Fibroblast of lung (primary cell): Measurements from ENCODE around the gene ST6GALNAC3. TPM values are rescaled to one million over a fixed set of nuclear protein-coding genes. Genes with fewer than 3 reads are reported as not detected.

Experiments used
- DNase-seq, 2 donors: peaks; one replicate each; pipeline versions ENCODE4 v3.0.0 to v3.0.0-alpha.2; 2010; ENCODE audit warnings: low read depth in 2 of 2
- H2AFZ ChIP-seq: 2 replicates; pipeline ENCODE4 v1.5.1; 2012; ENCODE audit warnings: low read length, control low read depth, inconsistent platforms
- H3K27ac ChIP-seq: 2 replicates; pipeline ENCODE4 v1.5.1; 2011; ENCODE audit warnings: low read length, control low read depth; ENCODE audit not compliant: insufficient read depth
- H3K27me3 ChIP-seq: 2 replicates; pipeline ENCODE4 v1.5.1; 2011; ENCODE audit warnings: mild to moderate bottlenecking, low read length; ENCODE audit not compliant: control insufficient read depth, insufficient read depth
- H3K36me3 ChIP-seq: 2 replicates; pipeline ENCODE4 v1.5.1; 2011; ENCODE audit warnings: low read length; ENCODE audit not compliant: control insufficient read depth, insufficient read depth
- H3K4me1 ChIP-seq: 2 replicates; pipeline ENCODE4 v1.5.1; 2011; ENCODE audit warnings: low read length; ENCODE audit not compliant: control insufficient read depth, insufficient read depth; ENCODE audit errors: extremely low read depth
- H3K4me2 ChIP-seq: 2 replicates; pipeline ENCODE4 v1.5.1; 2011; ENCODE audit warnings: low read length, control low read depth; ENCODE audit not compliant: insufficient read depth; ENCODE audit errors: extremely low read depth
- H3K4me3 ChIP-seq, 4 experiments: fragments of 200-600 bp in 1 of 4; sonication (generic) in 1 of 4; replicated peaks in 1 of 4; 2 replicates each; pipeline ENCODE4 v1.5.1; 2011 to 2016; ENCODE audit warnings: low read length in 4 of 4, low read depth in 3 of 4, mild to moderate bottlenecking in 3 of 4, control low read depth in 2 of 4, inconsistent platforms in 1 of 4, mixed read lengths in 1 of 4; ENCODE audit not compliant: insufficient read depth in 1 of 4; ENCODE audit errors: control extremely low read depth in 1 of 4
- H3K79me2 ChIP-seq: 2 replicates; pipeline ENCODE4 v1.5.1; 2012; ENCODE audit warnings: mild to moderate bottlenecking, low read length, inconsistent platforms; ENCODE audit not compliant: control insufficient read depth, insufficient read depth
- H3K9ac ChIP-seq: 2 replicates; pipeline ENCODE4 v1.5.1; 2011; ENCODE audit warnings: mild to moderate bottlenecking, low read length, control low read depth; ENCODE audit not compliant: insufficient read depth
- H3K9me3 ChIP-seq: 2 replicates; pipeline ENCODE4 v1.5.1; 2012; ENCODE audit warnings: low read depth, low read length; ENCODE audit not compliant: control insufficient read depth, insufficient read depth
- H4K20me1 ChIP-seq: 2 replicates; pipeline ENCODE4 v1.5.1; 2011; ENCODE audit warnings: low read length; ENCODE audit not compliant: control insufficient read depth, insufficient read depth; ENCODE audit errors: extremely low read depth
- CTCF ChIP-seq, 2 donors: IDR thresholded peaks in 1 of 2; conservative IDR thresholded peaks in 1 of 2; 1 replicate in 1 of 2; 2 replicates in 1 of 2; pipeline ENCODE4 v1.5.1; 2011 to 2012; ENCODE audit warnings: low read length in 2 of 2, control low read depth in 1 of 2, inconsistent platforms in 1 of 2, low read depth in 1 of 2, mild to moderate bottlenecking in 1 of 2
- EZH2 ChIP-seq: IDR thresholded peaks from 2 replicates; pipeline ENCODE4 v1.5.1; 2012; ENCODE audit warnings: low read length, control low read depth, mild to moderate bottlenecking; ENCODE audit errors: missing control alignments
- polyA plus RNA-seq, 2 donors: library from polyadenylated mRNA; depleted of rRNA in 1 of 2; stranded (reverse) in 1 of 2; unstranded in 1 of 2; fragments of >200 nt; gene quantifications; 2 replicates each; pipeline ENCODE4 v1.2.1, GENCODE V29; 2011 to 2012; ENCODE audit warnings: missing spikeins in 1 of 2
- total RNA-seq: library from RNA; depleted of rRNA; stranded (reverse); fragments of >200 nt; gene quantifications from 2 replicates; pipeline ENCODE4 v1.2.1, GENCODE V29; 2014

The ST6GALNAC3 gene
- total and polyA plus RNA-seq, 2 donors (not counting 1 experiment from before 2014, with no cell fraction given), result 0.34 to 0.66 TPM

- no peak for TF ChIP-seq EZH2
- TF ChIP-seq CTCF (conservative IDR thresholded peaks at IDR 0.05 in 1 of 2, IDR thresholded peaks at IDR 0.05 in 1 of 2; ENCODE audit: low read depth in 1 of 2, low read length in 2 of 2), result no peak
- H3K27me3 ChIP-seq, result no peaks in the 10 kb centered on the region
Measured at GRCh38 chr1:76388261-76388660, 313.7 kb downstream of the ST6GALNAC3 start.

GRCh38 chr1:76390456-76390855 lies 315.9 kb downstream of the ST6GALNAC3 start:
- DNase-seq, result no peak
- H3K36me3 ChIP-seq, result no peaks in the 10 kb centered on the region
- no peak overlapping the region for H2AFZ ChIP-seq
- no peak overlapping the region for H3K27ac ChIP-seq
- H3K4me1 ChIP-seq, result no peaks in the 10 kb centered on the region
- H3K4me3 ChIP-seq, result no peak overlapping the region
- H3K9ac ChIP-seq, result no peak overlapping the region
- H3K27me3 ChIP-seq, result no peaks in the 10 kb centered on the region
- H3K4me2 ChIP-seq, result no peak overlapping the region
- TF ChIP-seq CTCF (conservative IDR thresholded peaks at IDR 0.05 in 1 of 2, IDR thresholded peaks at IDR 0.05 in 1 of 2; ENCODE audit: low read depth in 1 of 2, low read length in 2 of 2) (no peak), EZH2 (no peak)
- no peaks in the 10 kb centered on the region for H4K20me1 ChIP-seq
- H3K9me3 ChIP-seq, result no peaks in the 10 kb centered on the region
- H3K79me2 ChIP-seq, result no peaks in the 10 kb centered on the region

More at GRCh38 chr1:76388261-76388660, 313.7 kb downstream of the ST6GALNAC3 start:
- H3K4me3 ChIP-seq, result no peak overlapping the region
- H3K27ac ChIP-seq, result no peak overlapping the region
- no peaks in the 10 kb centered on the region for H3K79me2 ChIP-seq
- no peak overlapping the region for H3K4me2 ChIP-seq
- H2AFZ ChIP-seq, result no peak overlapping the region
- no peak overlapping the region for H3K9ac ChIP-seq
- no peaks in the 10 kb centered on the region for H3K4me1 ChIP-seq
- H4K20me1 ChIP-seq, result no peaks in the 10 kb centered on the region
- no peaks in the 10 kb centered on the region for H3K36me3 ChIP-seq
- no peak for DNase-seq
- H3K9me3 ChIP-seq, result no peaks in the 10 kb centered on the region

GRCh38 chr1:76395059-76395458 lies 320.5 kb downstream of the ST6GALNAC3 start:
- TF ChIP-seq EZH2 (no peak), CTCF (conservative IDR thresholded peaks at IDR 0.05 in 1 of 2, IDR thresholded peaks at IDR 0.05 in 1 of 2; ENCODE audit: low read depth in 1 of 2, low read length in 2 of 2) (no peak)
- Histone ChIP-seq H3K9me3 (no peaks in the 10 kb centered on the region), H3K4me2 (no peak overlapping the region), H3K27me3 (no peaks in the 10 kb centered on the region), H3K79me2 (no peaks in the 10 kb centered on the region), H3K4me1 (no peaks in the 10 kb centered on the region), H4K20me1 (no peaks in the 10 kb centered on the region), H3K4me3 (no peak overlapping the region), H3K9ac (no peak overlapping the region), H3K36me3 (no peaks in the 10 kb centered on the region), H3K27ac (no peak overlapping the region), H2AFZ (no peak overlapping the region)
- DNase-seq, result no peak
